ENCODE data around the gene KLRK1.

DNA sequence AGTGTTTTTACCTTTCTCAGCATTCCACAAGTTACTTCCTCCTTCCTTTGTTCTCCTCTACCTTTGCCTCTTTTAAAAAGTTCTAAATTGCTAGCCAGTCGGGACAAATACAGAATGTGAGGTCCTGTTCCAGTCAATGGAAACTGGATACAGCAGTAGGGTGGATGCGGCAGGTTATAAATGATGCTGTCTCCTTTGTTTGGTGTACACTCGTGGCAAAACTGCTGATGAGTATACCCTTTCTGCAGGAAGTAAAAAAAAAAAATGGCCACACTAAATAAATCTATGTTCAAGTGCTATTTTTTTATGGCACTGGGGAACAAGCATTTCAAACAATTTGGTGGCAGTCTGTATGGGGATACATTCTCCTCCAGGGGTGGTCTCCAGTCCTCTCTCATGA lies 27.5 kb downstream of the KLRK1 start:
- TF ChIP-seq POLR2AphosphoS5 (IDR thresholded peaks at IDR 0.05) = no peak
- no peak for TF ChIP-seq TAF1 (IDR thresholded peaks at IDR 0.05; ENCODE audit: low read depth)
- TF ChIP-seq CTCF (IDR thresholded peaks at IDR 0.05; ENCODE audit: poor library complexity, severe bottlenecking) = no peak
- TF ChIP-seq EP300 (conservative IDR thresholded peaks at IDR 0.05; ENCODE audit: poor library complexity, severe bottlenecking) = no peak
- no peak for TF ChIP-seq RAD21 (conservative IDR thresholded peaks at IDR 0.05)
- TF ChIP-seq EZH2 (IDR thresholded peaks at IDR 0.05; ENCODE audit: borderline replicate concordance, insufficient read depth, low read length, poor library complexity, severe bottlenecking) = no peak

Data from neural cell (in vitro differentiated cells).